Measurements from ENCODE around the gene ZNF511. TPM values are rescaled to one million over a fixed set of nuclear protein-coding genes. Genes with fewer than 3 reads are reported as not detected.

Gene ZNF511
- total RNA-seq, 6 experiments from 2014 or later, result 45.7 to 62.0 (median 52.7) TPM

DNA sequence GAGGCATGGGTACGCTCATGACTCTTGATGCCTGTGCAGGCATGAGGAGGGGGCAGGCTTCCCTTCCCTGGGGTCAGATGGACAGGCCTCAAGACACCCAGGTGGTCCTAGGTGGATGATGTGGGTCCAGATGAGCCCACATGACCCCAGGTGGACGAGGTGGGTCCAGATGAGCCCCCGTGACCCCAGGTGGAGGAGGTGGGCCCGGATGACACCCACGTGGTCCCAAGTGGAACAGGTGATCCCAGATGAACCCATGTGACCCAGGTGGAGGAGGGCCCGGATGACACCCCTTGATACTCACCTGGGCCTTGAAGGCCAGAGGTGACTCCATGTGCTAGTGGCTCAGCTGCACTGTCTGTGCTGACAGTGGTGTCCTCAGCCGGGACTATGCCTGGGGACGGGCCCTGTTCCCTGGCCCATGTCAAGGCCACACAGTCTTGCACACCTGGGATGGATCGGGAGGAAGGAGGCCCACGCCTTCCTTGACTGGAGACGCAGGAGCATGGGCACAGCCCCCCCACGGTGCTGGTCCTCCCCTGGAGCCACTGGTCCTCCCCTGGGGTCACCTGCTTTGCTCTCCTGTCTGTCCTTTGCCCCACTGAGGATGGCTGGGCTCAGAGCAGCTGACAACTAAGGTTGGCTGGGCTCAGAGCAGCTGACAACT, 41.7 kb downstream of the ZNF511 start:
- Mint-ChIP-seq H3K9me3 (no peaks in the 10 kb centered on the region), H3K27me3 (ENCODE audit: insufficient read depth) (peaks cover 13% of the 10 kb centered on the region), H3K4me3 (no peak overlapping the region), H3K36me3 (ENCODE audit: low read depth) (no peaks in the 10 kb centered on the region), H3K4me1 (ENCODE audit: low read depth) (no peaks in the 10 kb centered on the region), H3K27ac (no peak overlapping the region)
- TF ChIP-seq, protein P1, sequence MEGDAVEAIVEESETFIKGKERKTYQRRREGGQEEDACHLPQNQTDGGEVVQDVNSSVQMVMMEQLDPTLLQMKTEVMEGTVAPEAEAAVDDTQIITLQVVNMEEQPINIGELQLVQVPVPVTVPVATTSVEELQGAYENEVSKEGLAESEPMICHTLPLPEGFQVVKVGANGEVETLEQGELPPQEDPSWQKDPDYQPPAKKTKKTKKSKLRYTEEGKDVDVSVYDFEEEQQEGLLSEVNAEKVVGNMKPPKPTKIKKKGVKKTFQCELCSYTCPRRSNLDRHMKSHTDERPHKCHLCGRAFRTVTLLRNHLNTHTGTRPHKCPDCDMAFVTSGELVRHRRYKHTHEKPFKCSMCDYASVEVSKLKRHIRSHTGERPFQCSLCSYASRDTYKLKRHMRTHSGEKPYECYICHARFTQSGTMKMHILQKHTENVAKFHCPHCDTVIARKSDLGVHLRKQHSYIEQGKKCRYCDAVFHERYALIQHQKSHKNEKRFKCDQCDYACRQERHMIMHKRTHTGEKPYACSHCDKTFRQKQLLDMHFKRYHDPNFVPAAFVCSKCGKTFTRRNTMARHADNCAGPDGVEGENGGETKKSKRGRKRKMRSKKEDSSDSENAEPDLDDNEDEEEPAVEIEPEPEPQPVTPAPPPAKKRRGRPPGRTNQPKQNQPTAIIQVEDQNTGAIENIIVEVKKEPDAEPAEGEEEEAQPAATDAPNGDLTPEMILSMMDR (IDR thresholded peaks at IDR 0.05), result no peak
- DNase-seq, result no peak

DNA sequence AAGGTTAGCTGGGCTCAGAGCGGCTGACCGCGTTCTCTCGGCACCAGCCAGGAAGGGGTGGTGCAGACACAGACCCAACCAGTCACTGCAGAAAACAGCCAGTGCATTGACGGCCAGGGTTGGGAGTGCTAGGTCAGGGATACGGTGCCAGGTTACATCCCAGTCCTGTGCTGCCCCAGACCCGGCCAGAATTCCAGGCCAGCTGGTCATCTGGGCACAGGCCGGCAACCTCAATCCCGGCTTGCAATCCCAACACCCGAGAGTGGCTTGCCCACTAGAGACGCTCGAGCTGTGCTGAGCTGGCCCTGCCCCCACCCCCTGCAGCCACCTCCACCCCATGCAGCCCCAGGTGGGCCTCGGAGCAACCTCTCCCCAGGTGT, 42.2 kb downstream of the ZNF511 start:
- no peak for DNase-seq
- Mint-ChIP-seq H3K27me3 (ENCODE audit: insufficient read depth) (peaks cover 11% of the 10 kb centered on the region), H3K4me1 (ENCODE audit: low read depth) (no peaks in the 10 kb centered on the region), H3K27ac (no peak overlapping the region), H3K36me3 (ENCODE audit: low read depth) (no peaks in the 10 kb centered on the region), H3K9me3 (no peaks in the 10 kb centered on the region), H3K4me3 (no peak overlapping the region)
- TF ChIP-seq, protein P1 (IDR thresholded peaks at IDR 0.05), result no peak

DNA sequence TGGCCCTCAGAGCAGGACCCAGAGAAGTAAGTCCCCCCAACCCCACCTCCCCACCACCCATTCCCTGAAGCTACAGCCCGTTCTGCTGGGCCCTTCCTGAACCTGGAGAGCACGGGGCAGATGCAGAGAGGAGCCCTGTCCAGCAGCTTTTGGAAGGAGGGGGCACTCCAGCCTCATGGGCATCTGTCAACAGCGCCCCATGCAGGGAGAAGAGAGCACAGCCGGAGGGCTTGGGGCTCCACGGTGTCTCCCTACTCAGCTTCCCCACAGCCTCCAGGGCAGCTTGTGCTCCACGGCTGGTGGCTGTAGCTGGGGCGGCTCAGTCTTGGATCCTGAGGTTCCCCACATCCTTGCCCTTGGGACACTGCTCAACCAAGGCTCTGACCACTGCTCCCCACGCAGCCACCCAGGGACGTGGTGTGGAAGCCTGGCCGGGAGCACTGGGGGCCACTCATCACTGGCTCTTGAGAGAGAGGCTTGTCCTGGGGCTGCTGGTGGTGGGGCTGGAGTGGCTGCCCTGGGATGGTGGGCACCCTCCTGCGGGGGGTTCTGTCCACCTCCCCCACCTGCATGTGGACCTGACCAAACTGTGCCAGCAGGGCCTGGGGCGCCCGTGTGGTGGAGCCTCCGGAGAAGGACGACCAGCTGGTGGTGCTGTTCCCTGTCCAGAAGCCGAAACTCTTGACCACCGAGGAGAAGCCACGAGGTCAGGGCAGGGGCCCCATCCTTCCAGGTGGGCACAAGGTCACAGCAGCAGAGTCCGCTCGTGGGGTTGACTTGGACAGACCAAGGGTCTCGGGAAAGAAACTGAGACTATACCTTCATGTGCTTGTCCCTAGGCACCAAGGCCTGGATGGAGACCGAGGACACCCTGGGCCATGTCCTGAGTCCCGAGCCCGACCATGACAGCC, 42.9 kb downstream of the ZNF511 start:
- no peaks in the 10 kb centered on the region for H3K4me1 Mint-ChIP-seq (ENCODE audit: low read depth)
- H3K9me3 Mint-ChIP-seq, result no peaks in the 10 kb centered on the region
- DNase-seq, result no peak
- TF ChIP-seq, protein P1 (IDR thresholded peaks at IDR 0.05), result 0 out of 2 replicates have a peak, but pooled peaks have one; percentile 13
- peaks cover 7% of the 10 kb centered on the region for H3K27me3 Mint-ChIP-seq (ENCODE audit: insufficient read depth)
- H3K27ac Mint-ChIP-seq, result no peak overlapping the region
- H3K36me3 Mint-ChIP-seq (ENCODE audit: low read depth), result no peaks in the 10 kb centered on the region
- H3K4me3 Mint-ChIP-seq, result no peak overlapping the region

DNA sequence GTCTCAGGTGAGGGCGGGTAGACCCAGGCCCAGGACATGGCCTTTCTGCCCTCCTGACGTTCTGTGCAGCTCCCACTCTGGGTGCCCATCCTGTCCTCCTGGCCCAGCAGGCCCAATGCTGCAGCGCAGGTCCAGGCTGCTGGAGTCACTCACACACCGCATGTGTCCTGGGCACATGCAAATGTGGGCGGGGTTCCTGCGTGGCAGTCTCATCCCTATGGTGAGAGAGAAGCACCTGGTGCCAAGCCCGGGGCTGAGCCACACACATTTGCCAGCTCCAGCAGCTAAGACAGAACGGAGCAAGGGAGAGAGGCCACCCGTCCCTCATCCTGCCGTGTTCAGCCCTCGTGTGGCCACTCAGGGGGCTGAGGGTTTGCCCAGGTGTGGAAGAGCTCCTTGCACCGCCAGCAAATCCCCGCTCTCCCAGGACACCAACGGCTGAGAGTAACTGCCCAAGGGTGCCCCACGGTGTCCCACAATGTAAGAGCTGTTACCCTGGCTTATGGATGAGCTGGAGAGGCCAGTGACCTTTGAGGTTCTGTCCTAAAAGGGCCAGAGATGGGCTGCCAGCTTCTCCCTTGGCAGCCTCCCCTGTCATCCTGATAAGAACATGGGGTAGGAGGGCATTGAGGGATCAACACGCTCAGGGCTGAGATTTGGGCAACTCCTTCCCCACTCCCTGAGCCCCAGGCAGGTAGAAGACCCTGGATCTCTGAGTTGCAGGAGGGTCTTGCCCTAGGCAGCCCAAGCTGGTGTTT, 44.7 kb downstream of the ZNF511 start:
- no peaks in the 10 kb centered on the region for H3K36me3 Mint-ChIP-seq (ENCODE audit: low read depth)
- no peaks in the 10 kb centered on the region for H3K4me1 Mint-ChIP-seq (ENCODE audit: low read depth)
- TF ChIP-seq, protein P1 (IDR thresholded peaks at IDR 0.05), result no peak
- H3K4me3 Mint-ChIP-seq, result no peak overlapping the region
- no peaks in the 10 kb centered on the region for H3K9me3 Mint-ChIP-seq
- no peak overlapping the region for H3K27ac Mint-ChIP-seq
- peaks cover 7% of the 10 kb centered on the region for H3K27me3 Mint-ChIP-seq (ENCODE audit: insufficient read depth)
- no peak for DNase-seq

DNA sequence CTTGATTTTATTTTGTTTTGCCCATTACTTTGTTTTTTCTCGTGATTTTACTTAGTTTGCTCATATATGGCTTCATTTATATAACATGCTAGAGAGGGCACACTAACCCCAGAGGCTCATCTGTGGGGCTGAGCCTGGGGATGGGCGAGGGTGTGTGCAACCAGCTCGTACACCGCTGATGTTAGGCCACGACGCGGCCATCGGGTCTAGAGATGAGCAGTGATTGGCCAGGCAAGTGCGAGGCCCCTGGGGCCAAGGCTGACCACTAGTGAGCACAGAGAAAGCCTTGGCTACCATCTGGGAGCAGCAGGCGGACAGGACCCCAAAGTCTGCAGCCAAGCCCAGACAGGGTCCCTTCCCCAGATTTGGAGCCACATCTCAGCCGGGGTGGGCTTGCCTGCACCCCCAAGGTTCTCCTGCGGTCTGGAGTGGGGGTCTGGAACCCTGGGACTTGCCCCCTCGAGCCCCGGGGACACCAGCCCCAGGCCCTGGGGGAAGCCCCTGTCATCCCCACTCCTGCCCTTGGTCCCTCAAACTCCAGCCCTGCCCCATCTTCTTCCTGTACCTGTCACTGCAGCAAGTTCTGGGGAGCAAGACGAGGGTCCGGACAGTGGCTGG, 45.4 kb downstream of the ZNF511 start:
- no peaks in the 10 kb centered on the region for H3K9me3 Mint-ChIP-seq
- no peaks in the 10 kb centered on the region for H3K4me1 Mint-ChIP-seq (ENCODE audit: low read depth)
- TF ChIP-seq, protein P1 (IDR thresholded peaks at IDR 0.05), result no peak
- H3K27ac Mint-ChIP-seq, result no peak overlapping the region
- H3K4me3 Mint-ChIP-seq, result no peak overlapping the region
- no peak for DNase-seq
- no peaks in the 10 kb centered on the region for H3K36me3 Mint-ChIP-seq (ENCODE audit: low read depth)
- peaks cover 5% of the 10 kb centered on the region for H3K27me3 Mint-ChIP-seq (ENCODE audit: insufficient read depth)

Measured in HFFc6 (cell line).